GM12872 (cell line): Measurements from ENCODE around the gene CA10.

Experiments used
- TF ChIP-seq, protein P1 (sequence below): IDR thresholded peaks from 3 replicates; pipeline ENCODE4 v1.5.1; 2011; ENCODE audit warnings: low read depth, mild to moderate bottlenecking, low read length, moderate library complexity; ENCODE audit not compliant: insufficient read depth

CA10 gene

DNA sequence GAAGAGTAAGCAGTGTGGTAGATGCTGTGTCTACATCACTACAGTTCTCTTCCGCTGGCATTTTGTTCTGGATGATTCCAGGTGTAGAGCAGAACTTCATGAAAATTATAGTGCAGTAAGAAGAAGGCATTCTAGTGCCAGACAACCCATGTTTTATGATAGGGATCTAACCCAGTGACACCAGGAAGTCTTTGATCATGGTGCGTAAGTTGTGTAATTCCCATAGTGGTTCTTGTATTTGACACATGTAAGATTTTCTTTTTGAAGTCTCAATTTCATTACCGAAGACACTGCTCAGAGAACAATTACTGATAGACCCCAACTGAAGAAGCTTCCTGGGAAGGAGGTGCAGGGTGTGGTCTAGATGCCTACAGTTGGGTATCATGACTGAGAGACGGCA, 356.9 kb downstream of the CA10 start:
- TF ChIP-seq, protein P1, sequence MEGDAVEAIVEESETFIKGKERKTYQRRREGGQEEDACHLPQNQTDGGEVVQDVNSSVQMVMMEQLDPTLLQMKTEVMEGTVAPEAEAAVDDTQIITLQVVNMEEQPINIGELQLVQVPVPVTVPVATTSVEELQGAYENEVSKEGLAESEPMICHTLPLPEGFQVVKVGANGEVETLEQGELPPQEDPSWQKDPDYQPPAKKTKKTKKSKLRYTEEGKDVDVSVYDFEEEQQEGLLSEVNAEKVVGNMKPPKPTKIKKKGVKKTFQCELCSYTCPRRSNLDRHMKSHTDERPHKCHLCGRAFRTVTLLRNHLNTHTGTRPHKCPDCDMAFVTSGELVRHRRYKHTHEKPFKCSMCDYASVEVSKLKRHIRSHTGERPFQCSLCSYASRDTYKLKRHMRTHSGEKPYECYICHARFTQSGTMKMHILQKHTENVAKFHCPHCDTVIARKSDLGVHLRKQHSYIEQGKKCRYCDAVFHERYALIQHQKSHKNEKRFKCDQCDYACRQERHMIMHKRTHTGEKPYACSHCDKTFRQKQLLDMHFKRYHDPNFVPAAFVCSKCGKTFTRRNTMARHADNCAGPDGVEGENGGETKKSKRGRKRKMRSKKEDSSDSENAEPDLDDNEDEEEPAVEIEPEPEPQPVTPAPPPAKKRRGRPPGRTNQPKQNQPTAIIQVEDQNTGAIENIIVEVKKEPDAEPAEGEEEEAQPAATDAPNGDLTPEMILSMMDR = no peak

DNA sequence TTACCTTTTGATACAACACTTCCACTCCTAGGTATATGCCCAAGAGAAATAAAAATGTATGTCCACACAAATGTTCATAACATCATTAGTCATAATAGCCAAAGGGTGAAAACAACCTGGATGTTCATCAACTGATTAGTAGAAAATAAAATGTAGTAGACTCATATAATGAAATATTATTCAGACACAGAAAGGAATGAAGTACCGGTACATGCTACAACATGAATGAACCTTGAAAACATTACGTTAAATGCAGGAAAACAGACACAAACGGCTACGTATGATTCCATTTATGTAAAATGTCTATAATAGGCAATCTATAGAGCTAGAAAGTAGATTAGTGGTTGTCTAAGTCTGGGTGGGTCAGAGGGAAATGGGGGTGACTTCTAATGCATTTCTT, 358.5 kb downstream of the CA10 start:
- TF ChIP-seq, protein P1 = no peak

DNA sequence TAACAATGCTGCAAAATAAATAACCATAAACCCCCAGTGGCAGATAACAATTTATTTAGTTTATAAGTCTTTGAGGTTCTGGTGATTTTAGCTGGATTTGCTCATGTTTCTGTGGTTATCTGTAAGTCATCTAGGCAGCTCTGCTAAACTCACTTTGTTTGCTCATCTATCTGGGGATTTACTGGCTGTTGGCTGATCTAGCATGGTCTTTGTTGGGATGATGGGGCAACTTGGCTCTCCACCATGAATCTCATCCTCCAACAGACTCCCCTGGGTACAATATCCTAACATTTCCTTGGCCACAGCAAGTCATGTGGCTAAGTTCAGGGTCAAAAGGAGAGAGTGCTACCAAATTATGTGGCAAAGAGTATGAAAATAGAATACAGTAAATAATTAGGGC, 359.3 kb downstream of the CA10 start:
- TF ChIP-seq, protein P1 = no peak

DNA sequence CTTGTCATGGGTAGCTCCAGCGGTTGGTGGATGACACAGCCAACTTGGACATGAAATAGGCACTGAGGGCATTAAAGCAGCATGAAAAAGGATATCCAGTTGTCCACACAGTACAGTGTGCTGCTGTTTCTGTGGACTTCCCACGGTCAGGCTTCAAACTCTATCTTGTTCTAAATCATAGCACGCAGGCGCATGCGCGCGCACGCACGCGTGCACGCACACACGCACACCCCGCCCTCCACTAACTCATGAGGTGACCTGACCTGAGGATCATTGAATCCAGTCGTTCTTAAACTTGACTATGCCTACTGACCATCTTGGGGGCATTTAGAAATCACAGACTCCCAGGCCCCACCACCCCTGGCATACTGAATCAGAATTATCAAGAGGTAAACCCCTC, 361.4 kb downstream of the CA10 start:
- TF ChIP-seq, protein P1 = no peak

DNA sequence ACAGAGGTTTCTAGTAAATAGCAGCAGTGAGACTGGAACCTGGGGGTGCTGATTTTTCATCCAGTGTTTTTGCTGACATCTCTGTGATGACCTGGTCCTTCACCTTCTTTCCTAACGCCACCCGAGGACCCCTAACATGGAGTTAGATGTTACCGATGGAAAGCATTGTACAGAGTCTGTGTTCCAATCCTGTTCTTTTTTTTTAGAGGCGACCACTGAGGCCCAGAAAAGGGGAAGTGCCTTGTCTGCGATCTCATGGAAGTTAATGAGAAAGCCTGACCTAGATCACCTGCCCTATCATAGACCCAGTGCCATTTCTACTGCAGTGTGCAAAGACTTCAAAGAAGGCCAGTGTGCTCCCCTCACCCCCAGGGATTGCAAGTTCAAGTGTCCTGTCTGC, 362.5 kb downstream of the CA10 start:
- TF ChIP-seq, protein P1 = no peak

DNA sequence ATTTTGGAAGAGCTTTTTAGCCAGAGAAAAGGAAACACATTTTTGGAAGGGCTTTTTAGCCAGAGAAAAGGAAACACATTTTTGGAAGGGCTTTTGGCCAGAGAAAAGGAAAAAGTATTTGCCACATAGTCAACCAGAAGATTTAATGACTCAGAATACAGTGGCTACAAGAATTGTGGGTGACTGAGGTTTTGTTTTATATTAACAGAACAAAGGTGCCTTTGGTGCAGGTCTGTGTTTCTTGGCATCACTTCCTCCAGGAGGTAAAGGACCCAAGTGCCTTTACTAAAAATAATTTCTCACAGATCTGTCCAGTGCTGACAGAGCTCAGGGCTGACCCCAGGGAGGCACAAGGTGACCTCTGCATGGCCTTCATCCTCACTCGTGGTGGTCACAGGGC, 363.1 kb downstream of the CA10 start:
- TF ChIP-seq, protein P1 = no peak

DNA sequence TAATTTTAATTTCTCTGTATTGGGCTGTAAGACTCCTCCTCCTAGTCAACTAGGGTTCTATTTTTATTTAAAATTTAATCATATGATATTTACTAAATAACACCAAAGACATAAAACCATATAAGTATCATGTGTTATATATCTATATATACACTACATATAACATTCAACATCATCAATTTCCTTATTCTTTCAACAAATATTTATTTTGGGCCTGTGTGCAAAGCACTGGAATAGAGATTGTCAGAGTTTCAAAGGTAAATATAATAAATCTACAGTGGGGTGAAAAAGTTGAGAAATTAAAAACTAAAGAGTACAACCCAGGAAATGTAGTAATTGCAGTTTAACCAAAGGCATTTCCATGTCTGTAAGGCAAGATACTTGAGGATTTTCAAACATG, 364.0 kb downstream of the CA10 start:
- TF ChIP-seq, protein P1 = no peak

DNA sequence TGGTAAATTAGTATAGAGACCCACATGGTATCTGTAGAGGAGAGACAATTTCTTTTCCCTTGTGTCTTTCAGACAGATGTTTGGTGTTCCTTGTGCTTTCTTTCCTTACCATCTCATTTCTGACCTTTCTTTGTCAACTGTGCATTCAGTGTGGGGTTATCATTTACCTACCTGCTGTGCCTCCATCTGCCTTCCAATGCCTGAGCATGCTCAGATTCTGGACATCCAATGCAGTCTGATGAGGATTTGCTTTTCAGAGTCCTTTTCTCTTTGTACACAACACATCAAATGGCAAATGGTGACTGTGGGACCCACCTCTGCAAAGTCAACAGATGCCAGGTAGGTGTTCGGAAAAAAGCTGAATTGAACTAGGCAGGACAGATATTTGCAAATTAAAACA, 364.8 kb downstream of the CA10 start:
- TF ChIP-seq, protein P1 = no peak
